H1 (cell line): Measurements from ENCODE around the gene SEMA3E. TPM values are rescaled to one million over a fixed set of nuclear protein-coding genes. Genes with fewer than 3 reads are reported as not detected.

Source experiments
- CTCF ChIA-PET: fragments of 300-600 bp; sonication (Branson Sonifier 250); formaldehyde crosslinking; loops from one replicate; lab custom pipeline; 2021; ENCODE audit not compliant: partially characterized antibody; lab: Charles Lee
- POLR2A ChIA-PET: fragments of 300-600 bp; sonication (Branson Sonifier 250); formaldehyde crosslinking; loops from one replicate; lab custom pipeline; 2021; ENCODE audit warnings: inconsistent platforms; ENCODE audit not compliant: partially characterized antibody; lab: Charles Lee
- DNase-seq, 2 experiments: peaks; one replicate each; pipeline versions ENCODE4 v3.0.0 to v3.0.0-alpha.2; 2010 to 2022; ENCODE audit warnings: low spot score in 2 of 2, low read depth in 1 of 2, mixed read lengths in 1 of 2
- FAIRE-seq: peaks from 2 replicates; lab custom pipeline; 2011; peaks lifted over from hg19 to GRCh38; lab: Jason Lieb, UNC
- H2AFZ ChIP-seq: 2 replicates; pipeline ENCODE4 v1.8.1; 2012; ENCODE audit warnings: low read length, inconsistent platforms
- H2AK5ac ChIP-seq: 2 replicates; pipeline ENCODE4 v1.6.1; 2013; ENCODE audit warnings: low read depth, low read length
- H2BK120ac ChIP-seq: replicated peaks from 2 replicates; pipeline ENCODE3; 2013; ENCODE audit warnings: low read depth, low read length, inconsistent platforms
- H2BK12ac ChIP-seq: 2 replicates; pipeline ENCODE4 v1.6.1; 2013; ENCODE audit warnings: low read depth, low read length
- H2BK15ac ChIP-seq: 2 replicates; pipeline ENCODE4 v1.6.1; 2013; ENCODE audit warnings: low read length
- H2BK20ac ChIP-seq: 2 replicates; pipeline ENCODE4 v1.6.1; 2013; ENCODE audit warnings: low read length
- H2BK5ac ChIP-seq: 2 replicates; pipeline ENCODE4 v1.6.1; 2013; ENCODE audit warnings: low read depth, low read length
- H3K14ac ChIP-seq: 2 replicates; pipeline ENCODE4 v1.6.1; 2013; ENCODE audit warnings: inconsistent platforms; ENCODE audit not compliant: insufficient read length
- H3K18ac ChIP-seq: 2 replicates; pipeline ENCODE4 v1.6.1; 2013; ENCODE audit warnings: low read length; ENCODE audit errors: extremely low read depth
- H3K23ac ChIP-seq: 2 replicates; pipeline ENCODE4 v1.6.1; 2013; ENCODE audit warnings: inconsistent platforms; ENCODE audit not compliant: insufficient read length
- H3K23me2 ChIP-seq: 2 replicates; pipeline ENCODE4 v1.6.1; 2013; ENCODE audit warnings: low read depth, low read length
- H3K27ac ChIP-seq: 2 replicates; pipeline ENCODE4 v1.6.1; 2011; ENCODE audit warnings: low read depth, low read length, inconsistent platforms
- H3K27me3 ChIP-seq, 4 experiments: replicated peaks in 1 of 4; 1 replicate in 1 of 4; 2 replicates in 3 of 4; pipeline versions ENCODE4 v1.6.1 to v1.8.1; 2011 to 2013; ENCODE audit warnings: low read length in 3 of 4, mild to moderate bottlenecking in 3 of 4, inconsistent platforms in 2 of 4, mixed read lengths in 2 of 4, moderate library complexity in 1 of 4; ENCODE audit not compliant: control insufficient read depth in 3 of 4, insufficient read depth in 3 of 4; ENCODE audit errors: extremely low read depth in 1 of 4
- H3K36me3 ChIP-seq, 4 experiments: 2 replicates each; pipeline versions ENCODE4 v1.6.1 to v1.8.1; 2011 to 2013; ENCODE audit warnings: mild to moderate bottlenecking in 4 of 4, low read length in 3 of 4, moderate library complexity in 2 of 4, control low read depth in 1 of 4, inconsistent platforms in 1 of 4; ENCODE audit not compliant: insufficient read depth in 4 of 4, control insufficient read depth in 2 of 4
- H3K4ac ChIP-seq: replicated peaks from 2 replicates; pipeline ENCODE3; 2013; ENCODE audit warnings: low read length, low read depth, mixed read lengths, inconsistent platforms; ENCODE audit not compliant: insufficient read length
- H3K4me1 ChIP-seq, 4 experiments: replicated peaks in 1 of 4; 1 replicate in 1 of 4; 2 replicates in 3 of 4; pipeline versions ENCODE4 v1.6.1 to v1.8.1; 2011 to 2013; ENCODE audit warnings: low read length in 3 of 4, inconsistent platforms in 2 of 4, mixed read lengths in 1 of 4; ENCODE audit not compliant: insufficient read depth in 4 of 4, control insufficient read depth in 3 of 4
- H3K4me2 ChIP-seq, 2 experiments: 2 replicates each; pipeline versions ENCODE4 v1.6.1 to v1.8.1; 2011 to 2013; ENCODE audit warnings: low read depth in 2 of 2, low read length in 2 of 2, control low read depth in 1 of 2, inconsistent platforms in 1 of 2, mild to moderate bottlenecking in 1 of 2; ENCODE audit not compliant: insufficient read depth in 1 of 2
- H3K4me3 ChIP-seq, 4 experiments: fragments of 200-600, 300-600 bp in 1 of 4; sonication (generic), shearing (Covaris generic), sonication (Bioruptor Twin) in 1 of 4; 2 replicates each; pipeline versions ENCODE4 v1.5.1 to v1.8.1; 2011 to 2016; ENCODE audit warnings: low read length in 4 of 4, low read depth in 3 of 4, control low read depth in 2 of 4, inconsistent platforms in 2 of 4, mild to moderate bottlenecking in 2 of 4, mixed read lengths in 1 of 4, moderate library complexity in 1 of 4; ENCODE audit not compliant: insufficient read depth in 2 of 4; ENCODE audit errors: extremely low read depth in 1 of 4
- H3K56ac ChIP-seq: replicated peaks from 2 replicates; pipeline ENCODE3; 2013; ENCODE audit warnings: low read depth, mild to moderate bottlenecking, mixed read lengths, low read length, inconsistent platforms; ENCODE audit not compliant: insufficient read length
- H3K79me1 ChIP-seq: 2 replicates; pipeline ENCODE4 v1.6.1; 2013; ENCODE audit warnings: low read depth, low read length, control low read depth
- H3K79me2 ChIP-seq, 2 experiments: 2 replicates each; pipeline versions ENCODE4 v1.6.1 to v1.8.1; 2012 to 2013; ENCODE audit warnings: low read length in 2 of 2, mild to moderate bottlenecking in 2 of 2, inconsistent platforms in 1 of 2; ENCODE audit not compliant: insufficient read depth in 2 of 2, control insufficient read depth in 1 of 2
- H3K9ac ChIP-seq, 4 experiments: replicated peaks in 1 of 4; 1 replicate in 1 of 4; 2 replicates in 3 of 4; pipeline versions ENCODE4 v1.6.1 to v1.8.1; 2011 to 2013; ENCODE audit warnings: low read depth in 3 of 4, low read length in 3 of 4, control low read depth in 2 of 4, mild to moderate bottlenecking in 2 of 4, moderate library complexity in 2 of 4, inconsistent platforms in 1 of 4; ENCODE audit errors: extremely low read depth in 1 of 4
- H3K9me3 ChIP-seq, 2 experiments: 2 replicates each; pipeline versions ENCODE4 v1.6.1 to v1.8.1; 2012 to 2013; ENCODE audit warnings: mild to moderate bottlenecking in 2 of 2, moderate library complexity in 2 of 2, control low read depth in 1 of 2, inconsistent platforms in 1 of 2, low read depth in 1 of 2, low read length in 1 of 2, mixed read lengths in 1 of 2; ENCODE audit not compliant: insufficient read depth in 2 of 2
- H4K20me1 ChIP-seq, 2 experiments: replicated peaks in 1 of 2; 2 replicates each; pipeline versions ENCODE3 to v1.8.1; 2011 to 2013; ENCODE audit warnings: inconsistent platforms in 2 of 2, low read length in 2 of 2, mild to moderate bottlenecking in 1 of 2; ENCODE audit not compliant: insufficient read depth in 2 of 2, control insufficient read depth in 1 of 2
- H4K5ac ChIP-seq: 2 replicates; pipeline ENCODE4 v1.6.1; 2013; ENCODE audit warnings: low read length, low read depth, mixed read lengths, inconsistent platforms; ENCODE audit not compliant: insufficient read length
- H4K8ac ChIP-seq: 2 replicates; pipeline ENCODE4 v1.8.0; 2013; ENCODE audit warnings: mild to moderate bottlenecking, moderate library complexity, low read length, inconsistent platforms; ENCODE audit not compliant: insufficient read depth; ENCODE audit errors: extremely low read depth
- H4K91ac ChIP-seq: replicated peaks from 2 replicates; pipeline ENCODE3; 2013; ENCODE audit warnings: low read length, mixed read lengths, inconsistent platforms; ENCODE audit not compliant: insufficient read length
- ASH2L ChIP-seq: fragments of 200-600, 300-600 bp; sonication (generic); IDR thresholded peaks from one replicate; pipeline ENCODE4 v1.7.1; 2017; ENCODE audit warnings: low read length
- ATF2 ChIP-seq: IDR thresholded peaks from 2 replicates; pipeline ENCODE4 v1.6.1; 2012; ENCODE audit warnings: low read length, inconsistent platforms
- BRCA1 ChIP-seq: IDR thresholded peaks from 2 replicates; pipeline ENCODE4 v1.6.1; 2012; ENCODE audit warnings: low read depth, low read length, improper control_type of control experiment
- CBX8 ChIP-seq: fragments of 300-800, 300-1000 bp; sonication (generic); IDR thresholded peaks from 2 replicates; pipeline ENCODE4 v1.7.1; 2016; ENCODE audit warnings: low read depth, low read length, borderline replicate concordance
- EZH2 ChIP-seq: fragments of 200-600 bp; sonication (generic); IDR thresholded peaks from 2 replicates; pipeline ENCODE4 v1.7.1; 2012; ENCODE audit warnings: low read depth, mild to moderate bottlenecking, moderate library complexity, low read length, inconsistent platforms; ENCODE audit not compliant: severe bottlenecking
- GTF2F1 ChIP-seq: IDR thresholded peaks from 2 replicates; pipeline ENCODE4 v1.6.1; 2012; ENCODE audit warnings: low read depth, low read length, improper control_type of control experiment, borderline replicate concordance
- MAFK ChIP-seq: IDR thresholded peaks from 2 replicates; pipeline ENCODE4 v1.6.1; 2012; ENCODE audit warnings: low read depth, mild to moderate bottlenecking, improper control_type of control experiment, low read length
- MAX ChIP-seq: IDR thresholded peaks from 2 replicates; pipeline ENCODE4 v1.6.1; 2012; ENCODE audit warnings: inconsistent platforms
- PHF8 ChIP-seq: fragments of 200-600 bp; sonication (generic); conservative IDR thresholded peaks from 2 replicates; pipeline ENCODE4 v1.7.1; 2012; ENCODE audit warnings: low read depth, mild to moderate bottlenecking, inconsistent platforms, low read length, moderate library complexity
- YY1 ChIP-seq: IDR thresholded peaks from 2 replicates; pipeline ENCODE4 v1.6.1; 2011; ENCODE audit warnings: low read depth, mild to moderate bottlenecking, low read length
- WGBS, 2 experiments: shearing (Covaris generic) in 1 of 2; methylation state at CpG; one replicate each; pipeline versions ENCODE4 v1.1.6 to v1.1.7; 2013 to 2015; ENCODE audit warnings: low lambda C conversion rate in 2 of 2, mixed read lengths in 2 of 2, inconsistent platforms in 1 of 2, low coverage in 1 of 2, missing lambda C conversion rate in 1 of 2; ENCODE audit not compliant: insufficient replicate concordance in 2 of 2, insufficient coverage in 1 of 2, insufficient read length in 1 of 2; ENCODE audit errors: extremely low coverage in 1 of 2, missing lambda C conversion rate in 1 of 2; 5-methylcytosine and 5-hydroxymethylcytosine counted together
- polyA plus RNA-seq, 7 experiments: library from polyadenylated mRNA; depleted of rRNA in 3 of 7; stranded (reverse) in 5 of 7; unstranded in 2 of 7; fragments of >200 nt in 5 of 7; fragments of 200-250 nt in 2 of 7; gene quantifications; 1 replicate in 5 of 7; 2 replicates in 1 of 7; 4 replicates in 1 of 7; pipeline versions ENCODE4 v1.2.1 to v1.2.3, GENCODE V29; 2011 to 2013; ENCODE audit warnings: missing spikeins in 2 of 7, mixed read lengths in 2 of 7
- total RNA-seq: library from RNA; stranded (reverse); fragmentation: NEBNext Ultra II Directional; extraction: Animal tissue kit (Norgen Biotek cat#: 25700); gene quantifications from 2 replicates; pipeline ENCODE4 v1.2.1, GENCODE V29; 2021

Gene SEMA3E
- total and polyA plus RNA-seq, 2 of the 8 experiments (the other 6 are each of a cell fraction or from before 2014, with no cell fraction given) = 0.93 to 0.94 TPM

- H3K14ac ChIP-seq = no peak overlapping the region
- H4K5ac ChIP-seq = no peak overlapping the region
- H3K79me2 ChIP-seq = no peaks in the 10 kb centered on the region
- no peak overlapping the region for H3K4me2 ChIP-seq
- no peak overlapping the region for H3K23ac ChIP-seq
- no peak overlapping the region for H3K9ac ChIP-seq
- H4K8ac ChIP-seq = no peak overlapping the region
- no peaks in the 10 kb centered on the region for H3K27me3 ChIP-seq
- DNase-seq (no peak), FAIRE-seq (peak; percentile 50)
- CTCF ChIA-PET = interaction anchor here (0.5 to 1.7 kb wide), 3 partner anchors 25 to 49 kb away, joined by 3 to 4 read pairs (median 3); no protein-coding TSS in a partner anchor
- H2AFZ ChIP-seq = no peak overlapping the region
- H2BK15ac ChIP-seq = no peak overlapping the region
- POLR2A ChIA-PET = interaction anchor here (0.6 kb wide), 1 partner anchor 35 kb away, joined by 3 read pairs; no protein-coding TSS in a partner anchor
- H2BK120ac ChIP-seq = no peak overlapping the region
- H3K27ac ChIP-seq = no peak overlapping the region
- no peak overlapping the region for H2BK20ac ChIP-seq
- H3K18ac ChIP-seq = no peak overlapping the region
- H3K4ac ChIP-seq = no peak overlapping the region
- H2AK5ac ChIP-seq = no peak overlapping the region
- no peak overlapping the region for H2BK12ac ChIP-seq
- H3K79me1 ChIP-seq = no peaks in the 10 kb centered on the region
- H3K4me3 ChIP-seq = no peak overlapping the region
- H3K23me2 ChIP-seq = no peaks in the 10 kb centered on the region
- H4K20me1 ChIP-seq = no peaks in the 10 kb centered on the region
- H3K9me3 ChIP-seq = no peaks in the 10 kb centered on the region
- H2BK5ac ChIP-seq = no peak overlapping the region
- peaks cover 0 to 2% (median 0%) of the 10 kb centered on the region in 4 experiments; a peak in 1 of 7 replicates for H3K4me1 ChIP-seq
- no peak overlapping the region for H4K91ac ChIP-seq
- no peaks in the 10 kb centered on the region for H3K36me3 ChIP-seq
- 85% methylated on average over 2 of the region's 2 CpGs; no CpG with 5 or more reads in 1 of the 2 experiments for WGBS, 2 experiments
- H3K56ac ChIP-seq = no peak overlapping the region
- no peak for TF ChIP-seq BRCA1
- TF ChIP-seq PHF8 = no peak
- TF ChIP-seq ATF2 = no peak
- no peak for TF ChIP-seq EZH2
- no peak for TF ChIP-seq MAFK
- no peak for TF ChIP-seq YY1
- no peak for TF ChIP-seq ASH2L
- TF ChIP-seq MAX = no peak
- TF ChIP-seq CBX8 = no peak
- TF ChIP-seq GTF2F1 = no peak
Observed at GRCh38 chr7:83562960-83563359, 86.0 kb downstream of the SEMA3E start.
